PFSK-1 (cell line): ENCODE measurements around the gene KCTD13.

Source experiments
- FOXP2 ChIP-seq: optimal IDR thresholded peaks from 2 replicates; pipeline ENCODE3; 2011; ENCODE audit warnings: borderline replicate concordance, control low read depth, inconsistent platforms; ENCODE audit not compliant: insufficient read depth; ENCODE audit errors: extremely low read length, extremely low read depth
- POLR2AphosphoS5 ChIP-seq: IDR thresholded peaks from 2 replicates; pipeline ENCODE4 v1.6.1; 2012; ENCODE audit warnings: low read depth, mild to moderate bottlenecking, control low read depth, low read length, moderate library complexity
- REST ChIP-seq, 2 experiments: IDR thresholded peaks; 2 replicates each; pipeline versions ENCODE4 v1.6.1 to v1.8.0; 2011 to 2012; ENCODE audit warnings: low read depth in 2 of 2, low read length in 2 of 2, control low read depth in 1 of 2, inconsistent platforms in 1 of 2, mild to moderate bottlenecking in 1 of 2, moderate library complexity in 1 of 2; ENCODE audit not compliant: insufficient read depth in 1 of 2
- SIN3A ChIP-seq: IDR thresholded peaks from 2 replicates; pipeline ENCODE4 v1.6.1; 2012; ENCODE audit warnings: mild to moderate bottlenecking, low read length, moderate library complexity, borderline replicate concordance; ENCODE audit not compliant: insufficient read depth
- TAF1 ChIP-seq: IDR thresholded peaks from 2 replicates; pipeline ENCODE4 v1.6.1; 2012; ENCODE audit warnings: low read length, control low read depth, borderline replicate concordance; ENCODE audit not compliant: insufficient read depth

The KCTD13 gene

GRCh38 chr16:29903590-29903989 lies 22.4 kb downstream of the KCTD13 start:
- TF ChIP-seq TAF1 (no peak), FOXP2 (no peak), REST (IDR thresholded peaks at IDR 0.05; ENCODE audit: insufficient read depth in 1 of 2, low read depth in 2 of 2, low read length in 2 of 2) (no peak), SIN3A (no peak), POLR2AphosphoS5 (no peak)

- TF ChIP-seq POLR2AphosphoS5, result no peak
- no peak for TF ChIP-seq SIN3A
- TF ChIP-seq REST (IDR thresholded peaks at IDR 0.05; ENCODE audit: insufficient read depth in 1 of 2, low read depth in 2 of 2, low read length in 2 of 2), result no peak
- TF ChIP-seq TAF1, result no peak
- TF ChIP-seq FOXP2, result no peak
These were observed 24.4 kb downstream of the KCTD13 start for GRCh38 chr16:29901607-29901945.

- TF ChIP-seq SIN3A (no peak), POLR2AphosphoS5 (no peak), REST (IDR thresholded peaks at IDR 0.05; ENCODE audit: insufficient read depth in 1 of 2, low read depth in 2 of 2, low read length in 2 of 2) (no peak), TAF1 (no peak), FOXP2 (no peak)
These were observed 25.0 kb downstream of the KCTD13 start for GRCh38 chr16:29900888-29901606.

- no peak for TF ChIP-seq TAF1
- TF ChIP-seq FOXP2, result peak; percentile 26
These were observed 25.7 kb downstream of the KCTD13 start, which contains the start of gene ASPHD1 for GRCh38 chr16:29900102-29900887. Gene ASPHD1 (plus strand): TSS chr16:29900488. CDS start chr16:29900972, 484 bp downstream.

GRCh38 chr16:29899516-29900101 lies 26.4 kb downstream of the KCTD13 start, which contains the start of gene SEZ6L2:
Gene SEZ6L2 (minus strand): TSS chr16:29899550. CDS start chr16:29899019, 531 bp downstream.
- TF ChIP-seq FOXP2 (no peak), SIN3A (peak; percentile 94; the same call in 1 of the 2 replicates), TAF1 (no peak), POLR2AphosphoS5 (peak; percentile 50; the same call in 1 of the 2 replicates), REST (IDR thresholded peaks at IDR 0.05; ENCODE audit: insufficient read depth in 1 of 2, low read depth in 2 of 2, low read length in 2 of 2) (peak; percentile 93 to 95)
